ENCODE measurements around the gene BMS1. TPM values are rescaled to one million over a fixed set of nuclear protein-coding genes. Genes with fewer than 3 reads are reported as not detected.
"Not testable (repeated sequence)": the region's sequence is repeated elsewhere in the genome, so short reads cannot be mapped to it uniquely, and the experiment has no call there.

The BMS1 gene
- total RNA-seq, 1 donor from 2014 or later: 23.2 TPM

GRCh38 chr10:42802876-42803275 is 20.3 kb downstream of the BMS1 start:
- H3K4me3 ChIP-seq (ENCODE audit: low read depth, low read length): no peak overlapping the region
- TF ChIP-seq CTCF (IDR thresholded peaks at IDR 0.05; ENCODE audit: insufficient read depth, low read length, poor library complexity, severe bottlenecking): no peak
- no peak for DNase-seq (ENCODE audit: low read depth)

GRCh38 chr10:42809676-42810075 is 27.1 kb downstream of the BMS1 start:
- TF ChIP-seq CTCF (IDR thresholded peaks at IDR 0.05; ENCODE audit: insufficient read depth, low read length, poor library complexity, severe bottlenecking): no peak
- Histone ChIP-seq H3K27me3 (ENCODE audit: control insufficient read depth, insufficient read depth, low read length) (no peaks in the 10 kb centered on the region), H3K36me3 (ENCODE audit: control insufficient read depth, insufficient read depth, low read length) (no peaks in the 10 kb centered on the region), H3K4me3 (ENCODE audit: low read depth, low read length) (no peak overlapping the region)
- DNase-seq (ENCODE audit: low read depth): no peak

More at GRCh38 chr10:42802876-42803275, 20.3 kb downstream of the BMS1 start:
- no peaks in the 10 kb centered on the region for H3K36me3 ChIP-seq (ENCODE audit: control insufficient read depth, insufficient read depth, low read length)
- H3K27me3 ChIP-seq (ENCODE audit: control insufficient read depth, insufficient read depth, low read length): no peaks in the 10 kb centered on the region

- TF ChIP-seq CTCF (IDR thresholded peaks at IDR 0.05; ENCODE audit: insufficient read depth, low read length, poor library complexity, severe bottlenecking): no peak
- no peak for DNase-seq (ENCODE audit: low read depth)
Measured at GRCh38 chr10:42812028-42812427, 29.4 kb downstream of the BMS1 start.

GRCh38 chr10:42813989-42814687 is 31.5 kb downstream of the BMS1 start:
- DNase-seq (ENCODE audit: low read depth); H3K36me3 ChIP-seq (ENCODE audit: control insufficient read depth, insufficient read depth, low read length); H3K27me3 ChIP-seq (ENCODE audit: control insufficient read depth, insufficient read depth, low read length); H3K4me3 ChIP-seq (ENCODE audit: low read depth, low read length): not testable (repeated sequence)

More at GRCh38 chr10:42812028-42812427, 29.4 kb downstream of the BMS1 start:
- Histone ChIP-seq H3K4me3 (ENCODE audit: low read depth, low read length) (no peak overlapping the region), H3K27me3 (ENCODE audit: control insufficient read depth, insufficient read depth, low read length) (no peaks in the 10 kb centered on the region), H3K36me3 (ENCODE audit: control insufficient read depth, insufficient read depth, low read length) (no peaks in the 10 kb centered on the region)

- not testable (repeated sequence) for H3K4me3 ChIP-seq (ENCODE audit: low read depth, low read length); DNase-seq (ENCODE audit: low read depth); H3K36me3 ChIP-seq (ENCODE audit: control insufficient read depth, insufficient read depth, low read length); H3K27me3 ChIP-seq (ENCODE audit: control insufficient read depth, insufficient read depth, low read length)
Measured at GRCh38 chr10:42816334-42816733, 33.7 kb downstream of the BMS1 start.

GRCh38 chr10:42816912-42817311 is 34.3 kb downstream of the BMS1 start:
- Histone ChIP-seq H3K36me3 (ENCODE audit: control insufficient read depth, insufficient read depth, low read length) (no peaks in the 10 kb centered on the region), H3K4me3 (ENCODE audit: low read depth, low read length) (no peak overlapping the region), H3K27me3 (ENCODE audit: control insufficient read depth, insufficient read depth, low read length) (no peaks in the 10 kb centered on the region)
- no peak for TF ChIP-seq CTCF (IDR thresholded peaks at IDR 0.05; ENCODE audit: insufficient read depth, low read length, poor library complexity, severe bottlenecking)
- no peak for DNase-seq (ENCODE audit: low read depth)

- H3K4me3 ChIP-seq (ENCODE audit: low read depth, low read length); DNase-seq (ENCODE audit: low read depth); H3K36me3 ChIP-seq (ENCODE audit: control insufficient read depth, insufficient read depth, low read length); H3K27me3 ChIP-seq (ENCODE audit: control insufficient read depth, insufficient read depth, low read length): not testable (repeated sequence)
Measured at GRCh38 chr10:42817417-42817816, 34.8 kb downstream of the BMS1 start.

GRCh38 chr10:42826759-42827158 is 44.2 kb downstream of the BMS1 start:
- H3K27me3 ChIP-seq (ENCODE audit: control insufficient read depth, insufficient read depth, low read length); H3K36me3 ChIP-seq (ENCODE audit: control insufficient read depth, insufficient read depth, low read length); H3K4me3 ChIP-seq (ENCODE audit: low read depth, low read length); DNase-seq (ENCODE audit: low read depth): not testable (repeated sequence)
